Measurements from ENCODE around the gene KDM4D.

KDM4D gene

DNA sequence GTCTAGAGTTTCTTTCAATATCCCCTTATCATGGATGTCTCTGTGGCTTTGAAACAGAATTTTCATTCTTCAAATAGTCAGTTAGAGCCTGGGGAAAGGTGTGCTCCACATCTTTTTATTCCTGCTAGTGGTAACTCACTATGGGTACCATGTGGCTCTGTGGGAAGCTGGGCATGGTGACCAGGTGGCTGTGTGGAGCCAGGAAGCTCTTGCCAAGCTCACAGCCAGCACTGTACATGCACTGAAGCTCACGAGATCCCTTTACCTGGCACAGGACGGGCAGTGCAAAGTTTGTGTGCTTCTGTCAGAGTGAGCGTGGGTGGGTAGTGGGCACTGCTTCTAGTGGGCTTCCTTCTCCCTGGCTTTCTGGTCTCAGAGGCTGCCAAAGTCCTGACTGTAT lies 69.4 kb downstream of the KDM4D start:
- Histone ChIP-seq H2AFZ (ENCODE audit: low read length) (no peak overlapping the region), H3K9ac (ENCODE audit: low read depth, low read length, poor library complexity, severe bottlenecking) (no peak overlapping the region), H3K79me2 (ENCODE audit: insufficient read depth, low read length) (no peaks in the 10 kb centered on the region), H4K20me1 (ENCODE audit: insufficient read depth, low read length, poor library complexity, severe bottlenecking) (no peaks in the 10 kb centered on the region), H3K27me3 (ENCODE audit: insufficient read depth, low read length, poor library complexity, severe bottlenecking) (no peaks in the 10 kb centered on the region), H3K36me3 (ENCODE audit: insufficient read depth, low read length) (no peaks in the 10 kb centered on the region), H3K9me2 (replicated peaks; ENCODE audit: low read depth, low read length) (no peaks in the 10 kb centered on the region), H3K4me2 (ENCODE audit: low read depth, low read length, poor library complexity, severe bottlenecking) (no peak overlapping the region), H3K4me1 (ENCODE audit: insufficient read depth, low read length, poor library complexity, severe bottlenecking) (no peaks in the 10 kb centered on the region), H3K4me3 (ENCODE audit: low read length, poor library complexity, severe bottlenecking) (no peak overlapping the region), H3F3A (ENCODE audit: low read depth) (no peaks in the 10 kb centered on the region), H3K9me3 (ENCODE audit: insufficient read depth, low read depth, low read length) (no peaks in the 10 kb centered on the region)
- TF ChIP-seq, protein P1, sequence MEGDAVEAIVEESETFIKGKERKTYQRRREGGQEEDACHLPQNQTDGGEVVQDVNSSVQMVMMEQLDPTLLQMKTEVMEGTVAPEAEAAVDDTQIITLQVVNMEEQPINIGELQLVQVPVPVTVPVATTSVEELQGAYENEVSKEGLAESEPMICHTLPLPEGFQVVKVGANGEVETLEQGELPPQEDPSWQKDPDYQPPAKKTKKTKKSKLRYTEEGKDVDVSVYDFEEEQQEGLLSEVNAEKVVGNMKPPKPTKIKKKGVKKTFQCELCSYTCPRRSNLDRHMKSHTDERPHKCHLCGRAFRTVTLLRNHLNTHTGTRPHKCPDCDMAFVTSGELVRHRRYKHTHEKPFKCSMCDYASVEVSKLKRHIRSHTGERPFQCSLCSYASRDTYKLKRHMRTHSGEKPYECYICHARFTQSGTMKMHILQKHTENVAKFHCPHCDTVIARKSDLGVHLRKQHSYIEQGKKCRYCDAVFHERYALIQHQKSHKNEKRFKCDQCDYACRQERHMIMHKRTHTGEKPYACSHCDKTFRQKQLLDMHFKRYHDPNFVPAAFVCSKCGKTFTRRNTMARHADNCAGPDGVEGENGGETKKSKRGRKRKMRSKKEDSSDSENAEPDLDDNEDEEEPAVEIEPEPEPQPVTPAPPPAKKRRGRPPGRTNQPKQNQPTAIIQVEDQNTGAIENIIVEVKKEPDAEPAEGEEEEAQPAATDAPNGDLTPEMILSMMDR (conservative IDR thresholded peaks at IDR 0.05; ENCODE audit: low read length), result no peak
- no peak for TF ChIP-seq EZH2phosphoT487 (IDR thresholded peaks at IDR 0.05; ENCODE audit: borderline replicate concordance)

DNA sequence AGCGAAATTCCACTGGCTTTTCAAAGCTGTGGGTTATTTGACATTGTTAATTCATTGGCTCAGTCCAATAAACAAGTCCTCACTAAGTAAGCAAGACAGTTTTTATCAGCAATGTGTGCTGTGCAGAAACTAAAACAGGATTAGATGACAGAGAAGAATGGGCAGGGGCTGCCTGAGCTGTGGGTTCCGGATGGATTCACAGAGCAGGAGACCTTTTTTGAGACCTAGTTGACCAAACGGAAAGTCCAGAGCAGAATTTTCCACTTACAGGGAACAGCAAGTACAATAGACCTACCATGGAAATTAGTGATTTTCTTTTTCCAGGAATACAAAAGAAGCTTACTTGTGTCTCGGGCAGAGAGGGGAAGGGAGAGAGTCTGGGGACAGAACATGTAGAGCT lies 70.5 kb downstream of the KDM4D start:
- TF ChIP-seq, protein P1 (conservative IDR thresholded peaks at IDR 0.05; ENCODE audit: low read length), result no peak
- TF ChIP-seq EZH2phosphoT487 (IDR thresholded peaks at IDR 0.05; ENCODE audit: borderline replicate concordance), result no peak
- Histone ChIP-seq H3K4me1 (ENCODE audit: insufficient read depth, low read length, poor library complexity, severe bottlenecking) (no peaks in the 10 kb centered on the region), H3K4me2 (ENCODE audit: low read depth, low read length, poor library complexity, severe bottlenecking) (no peak overlapping the region), H2AFZ (ENCODE audit: low read length) (no peak overlapping the region), H3F3A (ENCODE audit: low read depth) (no peaks in the 10 kb centered on the region), H3K9me3 (ENCODE audit: insufficient read depth, low read depth, low read length) (no peaks in the 10 kb centered on the region), H3K27me3 (ENCODE audit: insufficient read depth, low read length, poor library complexity, severe bottlenecking) (no peaks in the 10 kb centered on the region), H3K4me3 (ENCODE audit: low read length, poor library complexity, severe bottlenecking) (no peak overlapping the region), H3K9ac (ENCODE audit: low read depth, low read length, poor library complexity, severe bottlenecking) (no peak overlapping the region), H3K79me2 (ENCODE audit: insufficient read depth, low read length) (no peaks in the 10 kb centered on the region), H3K36me3 (ENCODE audit: insufficient read depth, low read length) (no peaks in the 10 kb centered on the region), H4K20me1 (ENCODE audit: insufficient read depth, low read length, poor library complexity, severe bottlenecking) (no peaks in the 10 kb centered on the region), H3K9me2 (replicated peaks; ENCODE audit: low read depth, low read length) (no peaks in the 10 kb centered on the region)

DNA sequence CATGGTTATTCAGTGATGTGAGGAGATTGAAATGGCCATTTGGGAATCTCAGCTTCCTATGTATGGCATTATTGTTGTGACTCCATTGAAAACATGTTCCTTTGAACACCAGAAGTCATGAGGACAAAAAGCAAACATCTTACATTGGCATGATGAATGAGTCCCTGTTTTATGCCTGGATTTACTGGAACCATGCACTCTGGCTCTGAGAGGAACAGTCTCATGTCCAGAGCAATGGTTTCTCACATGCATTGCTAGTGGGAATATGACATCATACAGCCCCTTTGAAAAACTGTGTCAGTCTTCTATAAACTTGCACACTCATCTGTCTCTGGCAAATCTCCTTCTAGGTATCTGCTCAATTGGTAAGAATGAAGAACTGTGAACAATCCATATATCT lies 72.3 kb downstream of the KDM4D start:
- H3F3A ChIP-seq (ENCODE audit: low read depth), result no peaks in the 10 kb centered on the region
- H2AFZ ChIP-seq (ENCODE audit: low read length), result no peak overlapping the region
- H4K20me1 ChIP-seq (ENCODE audit: insufficient read depth, low read length, poor library complexity, severe bottlenecking), result no peaks in the 10 kb centered on the region
- no peaks in the 10 kb centered on the region for H3K79me2 ChIP-seq (ENCODE audit: insufficient read depth, low read length)
- no peaks in the 10 kb centered on the region for H3K27me3 ChIP-seq (ENCODE audit: insufficient read depth, low read length, poor library complexity, severe bottlenecking)
- H3K36me3 ChIP-seq (ENCODE audit: insufficient read depth, low read length), result no peaks in the 10 kb centered on the region
- no peak overlapping the region for H3K9ac ChIP-seq (ENCODE audit: low read depth, low read length, poor library complexity, severe bottlenecking)
- H3K4me2 ChIP-seq (ENCODE audit: low read depth, low read length, poor library complexity, severe bottlenecking), result no peak overlapping the region
- no peaks in the 10 kb centered on the region for H3K4me1 ChIP-seq (ENCODE audit: insufficient read depth, low read length, poor library complexity, severe bottlenecking)
- no peaks in the 10 kb centered on the region for H3K9me2 ChIP-seq (replicated peaks; ENCODE audit: low read depth, low read length)
- TF ChIP-seq, protein P1 (conservative IDR thresholded peaks at IDR 0.05; ENCODE audit: low read length), result no peak
- no peak for TF ChIP-seq EZH2phosphoT487 (IDR thresholded peaks at IDR 0.05; ENCODE audit: borderline replicate concordance)
- H3K4me3 ChIP-seq (ENCODE audit: low read length, poor library complexity, severe bottlenecking), result no peak overlapping the region
- H3K9me3 ChIP-seq (ENCODE audit: insufficient read depth, low read depth, low read length), result no peaks in the 10 kb centered on the region

Measured in Loucy (cell line).